KMS-11 (cell line): ENCODE data around the gene CD9.

Experiments used
- H2AFZ ChIP-seq: fragments of 200-600 bp; sonication (generic); 2 replicates; pipeline ENCODE4 v1.6.1; 2016; ENCODE audit warnings: antibody characterized with exemption, mixed run types, low read depth
- H3K27ac ChIP-seq: fragments of 200-600 bp; sonication (generic); 2 replicates; pipeline ENCODE4 v1.6.1; 2016; ENCODE audit warnings: mild to moderate bottlenecking, mixed run types
- H3K27me3 ChIP-seq: fragments of 200-600 bp; sonication (generic); 2 replicates; pipeline ENCODE4 v1.6.1; 2017; ENCODE audit warnings: mild to moderate bottlenecking, low read depth, mixed run types, moderate library complexity; ENCODE audit not compliant: insufficient read depth
- H3K36me3 ChIP-seq: fragments of 200-600 bp; sonication (generic); 2 replicates; pipeline ENCODE4 v1.6.1; 2017; ENCODE audit warnings: mild to moderate bottlenecking, mixed run types; ENCODE audit not compliant: insufficient read depth
- H3K4me1 ChIP-seq: fragments of 200-600 bp; sonication (generic); 2 replicates; pipeline ENCODE4 v1.6.1; 2016; ENCODE audit warnings: mild to moderate bottlenecking, low read depth, mixed run types; ENCODE audit not compliant: poor library complexity, severe bottlenecking
- H3K4me2 ChIP-seq: fragments of 200-600 bp; sonication (generic); 2 replicates; pipeline ENCODE4 v1.7.0; 2016; ENCODE audit warnings: mild to moderate bottlenecking, mixed run types
- H3K4me3 ChIP-seq: fragments of 200-600 bp; sonication (generic); IDR thresholded peaks from 2 replicates; pipeline ENCODE4 v1.6.1; 2017; ENCODE audit warnings: low read depth, low read length, mixed read lengths; ENCODE audit not compliant: insufficient read depth
- H3K79me2 ChIP-seq: fragments of 200-600 bp; sonication (generic); 2 replicates; pipeline ENCODE4 v1.6.1; 2016; ENCODE audit warnings: low read depth, mixed run types; ENCODE audit not compliant: insufficient read depth
- H3K9ac ChIP-seq: fragments of 200-600 bp; sonication (generic); 2 replicates; pipeline ENCODE4 v1.6.1; 2016; ENCODE audit warnings: mild to moderate bottlenecking, mixed run types
- H4K20me1 ChIP-seq: fragments of 200-600 bp; sonication (generic); 2 replicates; pipeline ENCODE4 v1.6.1; 2016; ENCODE audit warnings: mild to moderate bottlenecking, mixed run types; ENCODE audit not compliant: insufficient read depth
- TF ChIP-seq, protein P1 (sequence below): fragments of 200-600 bp; sonication (generic); conservative IDR thresholded peaks from 2 replicates; pipeline ENCODE4 v1.6.1; 2017; ENCODE audit warnings: low read depth, mild to moderate bottlenecking, antibody characterized with exemption, low read length, moderate library complexity, mixed read lengths

The CD9 gene

DNA sequence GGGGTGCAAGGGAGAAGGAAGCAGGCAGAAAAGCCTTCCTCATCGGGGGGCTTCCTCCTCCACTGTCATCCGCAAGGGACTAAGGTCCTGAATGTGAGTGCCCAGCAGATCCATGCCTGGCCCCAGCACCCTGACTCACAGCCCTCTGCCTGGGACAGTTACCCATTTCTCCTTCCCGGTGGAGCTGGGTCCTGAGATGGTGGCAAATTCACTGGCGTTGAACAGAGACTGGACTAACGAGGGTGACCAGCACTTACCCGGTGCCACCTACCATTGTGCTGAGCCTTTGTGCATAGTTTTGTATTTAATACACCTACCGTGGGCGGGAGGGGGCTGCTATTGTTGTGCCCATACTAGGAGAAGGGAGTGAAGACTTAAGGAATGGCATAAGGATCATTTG, 79.4 kb downstream of the CD9 start:
- no peak overlapping the region for H3K4me3 ChIP-seq
- H3K4me2 ChIP-seq, result no peak overlapping the region
- H3K27me3 ChIP-seq, result peaks cover 2% of the 10 kb centered on the region; the same call in 1 of the 2 replicates
- H3K4me1 ChIP-seq, result peaks cover 6% of the 10 kb centered on the region
- H4K20me1 ChIP-seq, result no peaks in the 10 kb centered on the region
- no peaks in the 10 kb centered on the region for H3K36me3 ChIP-seq
- TF ChIP-seq, protein P1, sequence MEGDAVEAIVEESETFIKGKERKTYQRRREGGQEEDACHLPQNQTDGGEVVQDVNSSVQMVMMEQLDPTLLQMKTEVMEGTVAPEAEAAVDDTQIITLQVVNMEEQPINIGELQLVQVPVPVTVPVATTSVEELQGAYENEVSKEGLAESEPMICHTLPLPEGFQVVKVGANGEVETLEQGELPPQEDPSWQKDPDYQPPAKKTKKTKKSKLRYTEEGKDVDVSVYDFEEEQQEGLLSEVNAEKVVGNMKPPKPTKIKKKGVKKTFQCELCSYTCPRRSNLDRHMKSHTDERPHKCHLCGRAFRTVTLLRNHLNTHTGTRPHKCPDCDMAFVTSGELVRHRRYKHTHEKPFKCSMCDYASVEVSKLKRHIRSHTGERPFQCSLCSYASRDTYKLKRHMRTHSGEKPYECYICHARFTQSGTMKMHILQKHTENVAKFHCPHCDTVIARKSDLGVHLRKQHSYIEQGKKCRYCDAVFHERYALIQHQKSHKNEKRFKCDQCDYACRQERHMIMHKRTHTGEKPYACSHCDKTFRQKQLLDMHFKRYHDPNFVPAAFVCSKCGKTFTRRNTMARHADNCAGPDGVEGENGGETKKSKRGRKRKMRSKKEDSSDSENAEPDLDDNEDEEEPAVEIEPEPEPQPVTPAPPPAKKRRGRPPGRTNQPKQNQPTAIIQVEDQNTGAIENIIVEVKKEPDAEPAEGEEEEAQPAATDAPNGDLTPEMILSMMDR, result no peak
- H3K9ac ChIP-seq, result no peak overlapping the region
- no peak overlapping the region for H3K27ac ChIP-seq
- H3K79me2 ChIP-seq, result no peaks in the 10 kb centered on the region
- H2AFZ ChIP-seq, result no peak overlapping the region

DNA sequence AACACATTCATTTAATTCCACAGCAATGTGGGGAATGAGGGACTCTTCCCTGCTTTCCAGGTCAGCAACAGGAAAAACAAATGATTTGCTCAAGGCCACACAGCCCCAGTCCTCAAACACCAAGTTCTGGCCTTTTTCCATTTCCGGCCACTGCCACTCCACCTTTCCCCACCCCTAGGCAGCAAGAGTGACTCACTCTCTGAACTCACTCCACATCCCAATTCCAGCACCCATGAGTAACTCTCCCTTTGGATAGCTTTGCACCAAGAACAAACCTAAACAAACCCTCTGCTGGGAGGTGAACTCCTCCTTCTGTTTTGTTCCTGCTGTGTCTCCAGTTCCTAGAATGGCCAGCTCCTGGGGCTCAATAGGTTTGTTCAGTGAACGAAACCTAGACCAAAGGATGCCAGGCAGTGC, 79.9 kb downstream of the CD9 start:
- H4K20me1 ChIP-seq, result no peaks in the 10 kb centered on the region
- peaks cover 2% of the 10 kb centered on the region; the same call in 1 of the 2 replicates for H3K27me3 ChIP-seq
- H3K4me3 ChIP-seq, result no peak overlapping the region
- no peak overlapping the region for H3K9ac ChIP-seq
- TF ChIP-seq, protein P1, result no peak
- no peaks in the 10 kb centered on the region for H3K36me3 ChIP-seq
- H3K4me2 ChIP-seq, result no peak overlapping the region
- peaks cover 6% of the 10 kb centered on the region for H3K4me1 ChIP-seq
- no peak overlapping the region for H2AFZ ChIP-seq
- H3K79me2 ChIP-seq, result no peaks in the 10 kb centered on the region
- H3K27ac ChIP-seq, result no peak overlapping the region

DNA sequence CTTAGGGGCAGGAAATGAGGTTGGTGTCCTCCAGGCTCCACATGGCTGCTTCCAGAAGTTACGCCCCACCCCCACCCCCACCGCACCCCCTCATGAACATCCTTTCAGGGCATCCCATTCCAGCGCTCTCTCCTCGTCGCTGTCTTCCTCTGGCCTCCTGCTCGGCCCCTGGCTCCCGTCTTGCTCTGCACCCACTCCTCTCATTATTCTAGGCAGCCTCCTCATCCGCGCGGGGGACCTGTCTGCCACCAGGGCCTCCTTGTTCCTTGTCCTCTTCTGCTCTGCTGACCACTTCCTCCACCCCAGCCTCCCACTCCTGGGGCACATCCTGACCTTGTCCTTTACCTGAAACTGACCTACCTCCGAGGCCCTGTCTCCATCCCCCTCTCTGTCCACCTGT, 80.5 kb downstream of the CD9 start:
- no peak overlapping the region for H3K27ac ChIP-seq
- TF ChIP-seq, protein P1, result no peak
- no peak overlapping the region for H3K9ac ChIP-seq
- no peak overlapping the region for H3K4me2 ChIP-seq
- peaks cover 6% of the 10 kb centered on the region for H3K4me1 ChIP-seq
- no peak overlapping the region for H2AFZ ChIP-seq
- H3K27me3 ChIP-seq, result peaks cover 2% of the 10 kb centered on the region; the same call in 1 of the 2 replicates
- H4K20me1 ChIP-seq, result no peaks in the 10 kb centered on the region
- H3K36me3 ChIP-seq, result no peaks in the 10 kb centered on the region
- H3K79me2 ChIP-seq, result no peaks in the 10 kb centered on the region
- H3K4me3 ChIP-seq, result no peak overlapping the region

GRCh38 chr12:6281081-6281809, 81.0 kb downstream of the CD9 start:
- no peak overlapping the region for H2AFZ ChIP-seq
- no peak overlapping the region for H3K9ac ChIP-seq
- H3K4me2 ChIP-seq, result no peak overlapping the region

More at GRCh38 chr12:6281081-6281809, 81.0 kb downstream of the CD9 start:
- TF ChIP-seq, protein P1, result no peak
- no peaks in the 10 kb centered on the region for H4K20me1 ChIP-seq
- H3K36me3 ChIP-seq, result no peaks in the 10 kb centered on the region
- no peaks in the 10 kb centered on the region for H3K79me2 ChIP-seq
- H3K4me1 ChIP-seq, result peaks cover 6% of the 10 kb centered on the region
- peaks cover 2% of the 10 kb centered on the region; the same call in 1 of the 2 replicates for H3K27me3 ChIP-seq
- no peak overlapping the region for H3K4me3 ChIP-seq
- no peak overlapping the region for H3K27ac ChIP-seq
